ENCODE measurements around the gene MEF2D.
A peak's percentile ranks its signal among the peaks of the same experiment; 100 is the strongest.

MEF2D gene

DNA sequence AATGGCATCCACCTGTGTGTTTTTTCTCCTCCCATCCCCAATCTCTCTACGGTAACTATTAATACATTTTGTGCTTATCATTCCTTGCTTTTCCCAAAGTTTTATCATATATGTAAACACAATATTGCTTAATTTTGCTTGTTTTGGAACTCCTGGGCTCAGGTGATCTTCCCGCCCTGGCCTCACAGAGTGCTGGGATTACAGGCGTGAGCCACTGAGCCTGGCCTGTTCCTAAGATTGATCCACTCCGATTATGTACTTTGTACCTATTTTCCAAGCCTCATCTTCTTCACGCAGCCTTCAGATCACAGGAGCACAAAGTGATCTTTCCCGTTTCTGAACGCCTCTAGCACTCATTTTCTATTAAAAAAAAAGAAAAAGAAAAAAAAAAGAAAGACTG is 45.2 kb downstream of the MEF2D start:
- H3K9me3 ChIP-seq (ENCODE audit: insufficient read depth, low read depth, low read length), result no peaks in the 10 kb centered on the region
- 95% methylated on average over 7 of the region's 7 CpGs for WGBS
- no peaks in the 10 kb centered on the region for H3K36me3 ChIP-seq (ENCODE audit: insufficient read depth, low read length)
- H3K4me1 ChIP-seq (ENCODE audit: insufficient read depth, low read length), result no peaks in the 10 kb centered on the region
- H3K4me3 ChIP-seq (ENCODE audit: low read length), result no peak overlapping the region
- no peak overlapping the region for H3K27ac ChIP-seq (ENCODE audit: low read depth, low read length)
- no peak overlapping the region for H3K9ac ChIP-seq (ENCODE audit: low read depth, low read length)
- peaks cover 6% of the 10 kb centered on the region; the same call in 1 of the 2 replicates for H3K27me3 ChIP-seq (ENCODE audit: insufficient read depth, low read length)

DNA sequence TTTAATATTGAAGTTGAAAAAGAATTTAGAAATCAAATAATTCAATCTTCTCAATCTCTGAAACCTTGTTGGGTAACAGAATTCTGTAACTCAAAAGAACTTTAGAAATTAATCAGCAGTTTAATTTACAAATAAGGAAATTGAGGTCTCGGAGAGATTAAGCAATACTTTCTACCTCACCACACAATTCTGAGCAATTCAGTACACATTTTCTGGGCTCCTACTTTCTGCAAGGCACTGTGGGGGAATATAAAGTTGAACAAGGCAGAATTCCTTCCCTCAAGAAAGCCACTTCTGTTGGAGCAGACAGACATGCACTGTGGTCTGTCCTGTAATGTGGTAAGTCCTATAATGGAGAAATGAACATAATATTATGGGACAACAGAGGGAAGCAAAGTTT is 47.7 kb downstream of the MEF2D start:
- no peak overlapping the region for H3K4me3 ChIP-seq (ENCODE audit: low read length)
- no peaks in the 10 kb centered on the region for H3K36me3 ChIP-seq (ENCODE audit: insufficient read depth, low read length)
- H3K4me1 ChIP-seq (ENCODE audit: insufficient read depth, low read length), result no peaks in the 10 kb centered on the region
- no peak overlapping the region for H3K9ac ChIP-seq (ENCODE audit: low read depth, low read length)
- WGBS, result no CpG with 5 or more reads among the region's 1 CpG
- H3K9me3 ChIP-seq (ENCODE audit: insufficient read depth, low read depth, low read length), result no peaks in the 10 kb centered on the region
- no peak overlapping the region for H3K27ac ChIP-seq (ENCODE audit: low read depth, low read length)
- peaks cover 13% of the 10 kb centered on the region; the same call in 1 of the 2 replicates for H3K27me3 ChIP-seq (ENCODE audit: insufficient read depth, low read length)

DNA sequence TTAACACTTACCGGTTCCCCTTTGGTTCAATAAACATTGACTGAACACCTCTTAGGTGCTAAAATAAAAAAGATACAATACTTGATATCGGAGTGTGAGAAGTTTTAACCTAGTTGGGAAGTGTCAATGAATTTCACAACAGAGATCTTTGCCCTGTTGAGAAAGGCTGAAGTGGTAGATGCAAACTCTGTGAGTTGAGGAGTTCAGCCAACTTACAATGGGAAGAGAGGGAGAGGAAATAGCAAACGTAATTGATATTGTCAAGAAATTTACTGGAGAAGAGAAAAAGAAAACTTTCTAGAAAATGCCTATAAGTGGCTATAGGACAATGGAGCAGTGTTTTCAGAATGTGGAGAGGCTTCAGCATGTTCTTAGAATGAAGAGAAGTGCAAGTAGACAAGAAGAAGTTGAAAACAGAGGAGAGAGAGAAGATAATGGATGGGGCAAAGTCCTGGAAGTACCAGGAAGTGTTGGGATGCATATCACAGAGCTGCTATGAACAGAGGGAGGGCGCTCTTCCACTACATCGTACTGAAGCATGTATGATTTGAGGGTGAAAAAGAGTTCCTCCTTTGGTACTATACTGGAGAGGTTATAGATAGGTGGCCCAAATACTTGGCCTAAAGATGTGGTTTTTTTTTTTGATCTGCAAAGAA is 48.9 kb downstream of the MEF2D start:
- H3K4me1 ChIP-seq (ENCODE audit: insufficient read depth, low read length), result no peaks in the 10 kb centered on the region
- 90% methylated on average over 5 of the region's 5 CpGs for WGBS
- peaks cover 15% of the 10 kb centered on the region; the same call in 1 of the 2 replicates for H3K27me3 ChIP-seq (ENCODE audit: insufficient read depth, low read length)
- no peak overlapping the region for H3K27ac ChIP-seq (ENCODE audit: low read depth, low read length)
- H3K36me3 ChIP-seq (ENCODE audit: insufficient read depth, low read length), result no peaks in the 10 kb centered on the region
- no peaks in the 10 kb centered on the region for H3K9me3 ChIP-seq (ENCODE audit: insufficient read depth, low read depth, low read length)
- H3K9ac ChIP-seq (ENCODE audit: low read depth, low read length), result no peak overlapping the region
- no peak overlapping the region for H3K4me3 ChIP-seq (ENCODE audit: low read length)

DNA sequence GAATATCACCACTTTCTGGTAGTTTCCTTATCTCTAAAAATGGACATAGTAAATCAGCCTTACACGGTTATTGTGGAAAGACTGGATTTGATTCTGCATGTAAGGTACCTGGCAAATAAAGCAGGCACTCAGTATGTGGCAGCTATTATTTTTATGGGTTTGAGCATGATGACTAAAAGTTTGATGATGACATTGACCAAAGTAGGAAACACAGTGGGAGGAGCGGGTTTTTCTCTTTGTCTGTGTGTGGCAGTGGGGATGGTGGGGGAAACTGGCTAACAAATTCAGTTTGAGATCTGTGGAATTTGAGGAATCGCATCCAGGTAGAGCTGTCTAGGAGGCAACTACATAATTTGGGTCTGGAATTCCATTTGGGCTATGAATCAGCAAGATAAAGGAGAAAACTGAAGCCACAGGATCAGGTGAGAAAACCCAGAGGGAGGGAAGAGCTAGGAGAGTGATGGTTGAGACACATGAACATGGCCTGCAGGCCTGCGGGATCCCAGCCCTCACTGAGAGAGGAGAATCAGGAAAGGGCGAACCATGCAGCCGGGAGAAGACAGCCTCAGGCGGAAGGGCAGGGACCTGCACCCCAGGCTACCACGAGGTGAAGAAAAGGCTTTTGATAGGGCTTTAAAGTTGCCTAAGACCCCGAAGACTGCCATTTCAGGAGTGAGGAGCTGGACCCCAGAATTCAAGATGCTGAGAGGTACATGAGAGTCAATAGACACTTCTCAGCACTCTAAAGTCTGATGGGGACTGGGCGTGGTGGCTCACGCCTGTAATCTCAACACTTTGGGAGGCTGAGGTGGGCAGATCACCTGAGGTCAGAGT is 52.2 kb downstream of the MEF2D start:
- Histone ChIP-seq H3K27ac (ENCODE audit: low read depth, low read length) (no peak overlapping the region), H3K4me3 (ENCODE audit: low read length) (no peak overlapping the region), H3K9ac (ENCODE audit: low read depth, low read length) (no peak overlapping the region), H3K36me3 (ENCODE audit: insufficient read depth, low read length) (no peaks in the 10 kb centered on the region), H3K9me3 (ENCODE audit: insufficient read depth, low read depth, low read length) (no peaks in the 10 kb centered on the region), H3K4me1 (ENCODE audit: insufficient read depth, low read length) (no peaks in the 10 kb centered on the region), H3K27me3 (ENCODE audit: insufficient read depth, low read length) (peaks cover 40% of the 10 kb centered on the region)
- 84% methylated on average over 11 of the region's 11 CpGs for WGBS

DNA sequence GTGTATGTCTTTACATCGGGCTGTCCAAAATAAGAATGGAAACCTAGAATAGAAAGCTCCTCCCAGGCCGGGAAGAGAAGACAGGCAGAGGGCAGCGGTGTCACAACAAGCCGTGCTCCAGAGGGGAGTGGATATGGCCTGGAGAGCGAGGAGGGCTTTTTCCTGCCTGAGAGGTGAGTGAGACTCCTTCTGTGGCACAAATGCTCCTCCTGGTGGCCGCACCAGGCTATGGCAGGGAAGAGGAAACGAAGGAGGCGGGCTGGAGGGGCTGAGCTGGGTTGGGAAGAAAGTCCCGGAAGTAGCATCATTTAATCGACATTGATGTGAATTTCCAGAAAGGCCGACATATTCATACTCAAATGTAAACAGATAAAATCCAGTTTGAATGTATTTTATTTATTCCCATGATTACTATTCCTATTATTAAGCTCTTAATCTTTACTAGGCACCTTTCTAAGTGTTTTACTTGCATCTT is 54.7 kb downstream of the MEF2D start:
- no peaks in the 10 kb centered on the region for H3K36me3 ChIP-seq (ENCODE audit: insufficient read depth, low read length)
- no peaks in the 10 kb centered on the region for H3K9me3 ChIP-seq (ENCODE audit: insufficient read depth, low read depth, low read length)
- H3K4me1 ChIP-seq (ENCODE audit: insufficient read depth, low read length), result peaks cover under 1% of the 10 kb centered on the region; the same call in 1 of the 2 replicates
- no peak overlapping the region for H3K9ac ChIP-seq (ENCODE audit: low read depth, low read length)
- H3K4me3 ChIP-seq (ENCODE audit: low read length), result no peak overlapping the region
- no peak overlapping the region for H3K27ac ChIP-seq (ENCODE audit: low read depth, low read length)
- peaks cover 63% of the 10 kb centered on the region for H3K27me3 ChIP-seq (ENCODE audit: insufficient read depth, low read length)
- WGBS, result 8% methylated on average over 11 of the region's 11 CpGs

DNA sequence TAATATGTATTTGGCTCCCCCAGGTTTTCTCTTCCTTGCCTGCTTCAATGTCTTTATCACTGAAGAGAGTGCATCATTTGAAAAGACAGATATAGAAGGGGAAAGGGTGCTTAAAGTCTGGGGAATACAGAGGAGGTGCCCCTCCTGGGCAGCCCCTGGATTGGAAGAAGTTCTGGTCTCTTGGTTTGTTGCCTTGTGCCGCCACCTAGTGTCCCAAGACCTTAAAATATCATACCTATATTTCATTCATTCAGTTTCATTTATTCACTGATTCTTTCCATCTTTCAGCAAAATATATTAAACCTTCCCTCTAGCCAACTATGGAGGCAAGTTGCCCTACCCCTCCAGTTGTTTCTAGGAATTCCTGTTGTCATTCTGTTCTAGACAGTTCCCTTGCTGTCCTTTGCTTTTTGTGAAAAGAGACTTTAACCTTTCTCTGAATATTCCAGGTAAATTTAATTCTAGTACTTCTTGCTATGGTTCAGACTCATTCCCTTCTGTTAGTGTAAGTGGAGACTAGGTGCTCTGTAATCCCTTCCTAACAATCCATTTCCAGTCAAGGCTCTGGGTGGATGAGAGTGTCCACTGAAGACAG is 56.1 kb downstream of the MEF2D start:
- Histone ChIP-seq H3K36me3 (ENCODE audit: insufficient read depth, low read length) (no peaks in the 10 kb centered on the region), H3K9ac (ENCODE audit: low read depth, low read length) (no peak overlapping the region), H3K27me3 (ENCODE audit: insufficient read depth, low read length) (peaks cover 68% of the 10 kb centered on the region), H3K4me3 (ENCODE audit: low read length) (no peak overlapping the region), H3K27ac (ENCODE audit: low read depth, low read length) (no peak overlapping the region), H3K4me1 (ENCODE audit: insufficient read depth, low read length) (peaks cover 13% of the 10 kb centered on the region), H3K9me3 (ENCODE audit: insufficient read depth, low read depth, low read length) (no peaks in the 10 kb centered on the region)
- WGBS, result 0% methylated on average over 1 of the region's 1 CpG

DNA sequence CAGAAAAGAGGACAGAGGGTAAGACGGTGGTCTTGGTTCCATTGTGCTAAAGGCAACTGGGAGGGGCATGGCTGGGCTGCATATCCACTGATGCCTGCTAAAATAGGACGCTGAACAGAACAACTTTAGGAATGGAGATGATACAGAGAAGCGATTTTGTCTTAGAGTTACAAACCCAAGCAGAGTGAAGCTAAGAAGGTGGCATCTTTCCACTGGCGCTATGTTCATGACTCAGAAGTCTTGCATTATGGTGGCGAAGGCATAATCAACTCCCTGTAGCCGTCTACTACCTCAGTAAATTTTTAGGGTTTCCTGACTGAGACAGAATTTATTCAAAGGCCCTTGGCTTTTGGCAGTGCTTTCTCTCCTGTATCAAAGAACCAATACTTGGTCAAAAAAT is 57.3 kb downstream of the MEF2D start:
- WGBS, result 75% methylated on average over 6 of the region's 6 CpGs
- Histone ChIP-seq H3K27me3 (ENCODE audit: insufficient read depth, low read length) (peaks cover 81% of the 10 kb centered on the region), H3K4me3 (ENCODE audit: low read length) (no peak overlapping the region), H3K27ac (ENCODE audit: low read depth, low read length) (no peak overlapping the region), H3K4me1 (ENCODE audit: insufficient read depth, low read length) (peaks cover 25% of the 10 kb centered on the region), H3K9ac (ENCODE audit: low read depth, low read length) (no peak overlapping the region), H3K36me3 (ENCODE audit: insufficient read depth, low read length) (no peaks in the 10 kb centered on the region), H3K9me3 (ENCODE audit: insufficient read depth, low read depth, low read length) (no peaks in the 10 kb centered on the region)

DNA sequence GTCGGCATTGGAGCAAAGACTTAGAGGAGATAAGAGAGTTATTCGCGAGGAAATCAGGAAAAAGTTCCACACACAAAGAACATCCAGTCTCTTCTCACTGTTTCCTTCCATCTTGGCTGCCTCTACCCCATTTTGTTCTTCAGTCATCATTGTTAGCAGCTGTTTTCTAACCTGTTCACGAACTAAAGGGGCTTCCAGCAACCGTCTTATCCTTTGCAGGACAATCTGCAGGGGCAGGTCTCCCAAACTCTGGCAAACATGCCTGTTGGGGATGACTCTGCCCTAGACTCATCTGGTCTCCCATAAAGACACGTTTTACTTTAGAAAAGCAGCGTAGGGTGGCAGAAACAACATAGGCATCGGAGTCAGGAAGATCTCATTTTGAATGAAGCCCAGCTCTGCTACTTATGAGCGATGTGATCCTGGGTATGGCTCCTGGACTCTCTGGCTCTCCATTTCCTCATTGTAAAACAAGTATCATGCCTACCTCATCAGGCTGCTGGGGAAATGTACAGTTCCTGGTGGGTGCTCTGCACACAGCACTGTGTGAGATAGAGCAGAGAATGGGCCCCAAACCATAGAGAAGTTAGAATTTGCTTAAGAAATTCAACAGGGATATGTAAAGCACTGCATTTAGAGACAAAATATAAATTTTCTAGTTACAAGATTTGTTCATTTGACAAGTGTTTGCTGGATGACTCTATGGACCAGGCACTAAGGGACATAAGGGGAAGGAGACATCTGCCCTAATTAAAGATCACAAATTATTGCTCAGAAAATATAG is 59.7 kb downstream of the MEF2D start:
- 27% methylated on average over 9 of the region's 9 CpGs for WGBS
- Histone ChIP-seq H3K9ac (ENCODE audit: low read depth, low read length) (no peak overlapping the region), H3K27me3 (ENCODE audit: insufficient read depth, low read length) (peaks cover 94% of the 10 kb centered on the region), H3K36me3 (ENCODE audit: insufficient read depth, low read length) (no peaks in the 10 kb centered on the region), H3K4me1 (ENCODE audit: insufficient read depth, low read length) (peaks cover 27% of the 10 kb centered on the region), H3K27ac (ENCODE audit: low read depth, low read length) (no peak overlapping the region), H3K4me3 (ENCODE audit: low read length) (no peak overlapping the region), H3K9me3 (ENCODE audit: insufficient read depth, low read depth, low read length) (no peaks in the 10 kb centered on the region)

DNA sequence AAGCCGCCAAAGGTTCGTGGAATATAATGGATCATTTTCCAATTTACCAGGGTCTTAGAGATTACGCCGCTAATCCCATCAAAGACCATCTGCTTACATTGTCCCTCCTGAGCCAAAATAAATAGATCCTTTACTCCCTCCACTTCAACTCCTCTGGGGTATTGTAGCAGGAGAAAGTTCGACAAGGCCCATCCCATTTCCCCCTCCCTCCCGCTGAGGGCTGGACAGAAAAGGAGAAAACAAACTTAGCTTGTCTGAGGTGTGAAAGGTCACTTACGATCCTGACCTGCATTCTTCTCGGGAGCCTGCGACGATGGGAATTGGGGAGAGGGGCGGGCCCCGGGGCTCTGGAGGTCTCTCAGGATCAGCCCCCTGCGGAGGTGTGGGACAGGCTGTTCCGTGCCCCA is 60.8 kb downstream of the MEF2D start:
- Histone ChIP-seq H3K9ac (ENCODE audit: low read depth, low read length) (no peak overlapping the region), H3K4me3 (ENCODE audit: low read length) (peak overlapping the region; percentile 3; the same call in 1 of the 2 replicates), H3K27ac (ENCODE audit: low read depth, low read length) (no peak overlapping the region), H3K27me3 (ENCODE audit: insufficient read depth, low read length) (peaks cover 100% of the 10 kb centered on the region), H3K9me3 (ENCODE audit: insufficient read depth, low read depth, low read length) (no peaks in the 10 kb centered on the region), H3K36me3 (ENCODE audit: insufficient read depth, low read length) (no peaks in the 10 kb centered on the region), H3K4me1 (ENCODE audit: insufficient read depth, low read length) (peaks cover 27% of the 10 kb centered on the region)
- WGBS, result 0% methylated on average over 13 of the region's 14 CpGs

DNA sequence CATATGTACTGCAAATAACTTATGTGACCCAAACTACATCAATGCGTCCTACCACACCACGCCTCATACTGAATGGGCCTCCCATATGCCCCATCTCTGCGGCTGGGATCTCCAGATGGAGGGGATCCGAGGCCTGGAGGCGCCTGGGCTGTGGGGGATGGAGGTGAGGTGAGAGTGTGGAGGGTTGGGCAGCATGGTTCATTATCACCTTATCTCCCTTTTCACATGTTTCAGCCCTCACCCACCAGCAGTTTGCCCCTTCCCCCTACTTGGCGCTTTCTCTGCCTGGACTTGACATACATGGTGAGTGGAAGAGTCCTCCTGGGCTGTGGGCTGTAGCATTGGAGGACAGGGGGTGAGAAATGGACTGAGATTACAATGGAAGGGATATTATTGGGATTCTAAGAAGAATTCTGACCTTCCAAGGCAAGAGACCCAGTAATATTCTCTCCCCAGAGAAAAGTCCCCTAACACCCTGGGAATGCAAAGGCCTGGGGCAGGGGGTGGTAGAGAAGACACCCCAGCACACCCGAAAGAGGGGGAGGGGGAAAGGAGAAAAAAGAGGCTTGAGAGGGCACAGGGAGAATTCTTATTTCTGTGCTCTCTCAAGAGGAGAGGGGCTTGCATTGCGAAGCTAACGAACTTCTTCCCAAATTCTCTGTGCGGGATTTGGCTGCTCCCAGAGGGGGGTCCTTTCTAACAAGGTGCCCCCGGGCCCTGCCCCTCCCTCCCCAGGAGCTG is 61.4 kb downstream of the MEF2D start:
- Histone ChIP-seq H3K4me1 (ENCODE audit: insufficient read depth, low read length) (peaks cover 27% of the 10 kb centered on the region), H3K36me3 (ENCODE audit: insufficient read depth, low read length) (no peaks in the 10 kb centered on the region), H3K27ac (ENCODE audit: low read depth, low read length) (no peak overlapping the region), H3K9ac (ENCODE audit: low read depth, low read length) (no peak overlapping the region), H3K9me3 (ENCODE audit: insufficient read depth, low read depth, low read length) (no peaks in the 10 kb centered on the region), H3K4me3 (ENCODE audit: low read length) (peak overlapping the region; percentile 3; the same call in 1 of the 2 replicates), H3K27me3 (ENCODE audit: insufficient read depth, low read length) (peaks cover 100% of the 10 kb centered on the region)
- 2% methylated on average over 9 of the region's 11 CpGs for WGBS

All from HUES64 (cell line).